Progenitor cell of endocrine pancreas (in vitro differentiated cells): ENCODE measurements around the gene CKS1B. TPM values are rescaled to one million over a fixed set of nuclear protein-coding genes. Genes with fewer than 3 reads are reported as not detected.
A peak's percentile ranks its signal among the peaks of the same experiment; 100 is the strongest.

Source experiments
- DNase-seq: peaks from one replicate; pipeline ENCODE4 v3.0.0; 2021; ENCODE audit warnings: low spot score; ENCODE audit not compliant: unreplicated experiment
- H3K27ac Mint-ChIP-seq: 2 replicates; pipeline ENCODE4 v1.8.0; 2021; ENCODE audit warnings: mild to moderate bottlenecking, moderate library complexity, mixed read lengths
- H3K27me3 Mint-ChIP-seq: 2 replicates; pipeline ENCODE4 v1.8.0; 2021; ENCODE audit warnings: mixed read lengths
- H3K36me3 Mint-ChIP-seq: 2 replicates; pipeline ENCODE4 v1.8.0; 2022; ENCODE audit warnings: mixed read lengths; ENCODE audit not compliant: insufficient read depth
- H3K4me1 Mint-ChIP-seq: 2 replicates; pipeline ENCODE4 v1.8.0; 2021; ENCODE audit warnings: low read depth, mixed read lengths
- H3K4me3 Mint-ChIP-seq: 2 replicates; pipeline ENCODE4 v1.8.0; 2021; ENCODE audit warnings: low read depth, mild to moderate bottlenecking, moderate library complexity, mixed read lengths
- H3K9me3 Mint-ChIP-seq: 2 replicates; pipeline ENCODE4 v1.8.0; 2021; ENCODE audit warnings: low read depth, mixed read lengths
- total RNA-seq: library from RNA; stranded (reverse); gene quantifications from 2 replicates; pipeline ENCODE4 v1.2.1, GENCODE V29; 2021
- TF ChIP-seq, protein P1 (sequence below): fragments of 200-600 bp; sonication (generic); IDR thresholded peaks from one replicate; pipeline ENCODE4 v1.5.0; 2021; ENCODE audit warnings: antibody characterized with exemption, mild to moderate bottlenecking; ENCODE audit not compliant: unreplicated experiment

The CKS1B gene
- total RNA-seq, 1 donor from 2014 or later, result 78.7 TPM

DNA sequence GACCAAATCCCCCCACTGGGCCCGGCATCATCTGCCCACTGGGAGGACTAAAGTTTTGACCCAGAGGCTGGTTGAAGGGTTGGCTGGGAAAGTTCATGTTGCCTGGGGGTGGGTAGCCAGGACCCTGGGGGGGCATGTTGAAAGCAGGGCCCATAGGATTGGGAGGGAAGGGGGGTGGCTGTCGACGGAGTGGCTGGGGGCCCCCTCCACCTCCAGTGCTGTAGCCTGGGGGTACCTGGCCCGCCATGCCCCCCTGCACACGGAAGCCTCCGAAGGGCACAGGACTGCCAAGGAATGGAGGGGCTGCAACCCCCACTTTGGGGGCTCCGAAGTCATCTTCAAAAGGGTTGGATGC, 15.1 kb upstream of the CKS1B start:
- Mint-ChIP-seq H3K36me3 (peaks cover 4% of the 10 kb centered on the region), H3K27ac (no peak overlapping the region), H3K27me3 (no peaks in the 10 kb centered on the region), H3K4me3 (no peak overlapping the region), H3K9me3 (no peaks in the 10 kb centered on the region), H3K4me1 (peaks cover 37% of the 10 kb centered on the region)
- no peak for DNase-seq
- TF ChIP-seq, protein P1, sequence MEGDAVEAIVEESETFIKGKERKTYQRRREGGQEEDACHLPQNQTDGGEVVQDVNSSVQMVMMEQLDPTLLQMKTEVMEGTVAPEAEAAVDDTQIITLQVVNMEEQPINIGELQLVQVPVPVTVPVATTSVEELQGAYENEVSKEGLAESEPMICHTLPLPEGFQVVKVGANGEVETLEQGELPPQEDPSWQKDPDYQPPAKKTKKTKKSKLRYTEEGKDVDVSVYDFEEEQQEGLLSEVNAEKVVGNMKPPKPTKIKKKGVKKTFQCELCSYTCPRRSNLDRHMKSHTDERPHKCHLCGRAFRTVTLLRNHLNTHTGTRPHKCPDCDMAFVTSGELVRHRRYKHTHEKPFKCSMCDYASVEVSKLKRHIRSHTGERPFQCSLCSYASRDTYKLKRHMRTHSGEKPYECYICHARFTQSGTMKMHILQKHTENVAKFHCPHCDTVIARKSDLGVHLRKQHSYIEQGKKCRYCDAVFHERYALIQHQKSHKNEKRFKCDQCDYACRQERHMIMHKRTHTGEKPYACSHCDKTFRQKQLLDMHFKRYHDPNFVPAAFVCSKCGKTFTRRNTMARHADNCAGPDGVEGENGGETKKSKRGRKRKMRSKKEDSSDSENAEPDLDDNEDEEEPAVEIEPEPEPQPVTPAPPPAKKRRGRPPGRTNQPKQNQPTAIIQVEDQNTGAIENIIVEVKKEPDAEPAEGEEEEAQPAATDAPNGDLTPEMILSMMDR, result no peak

GRCh38 chr1:154960446-154961136, 13.9 kb upstream of the CKS1B start:
- H3K4me3 Mint-ChIP-seq, result peak overlapping the region; percentile 92
- TF ChIP-seq, protein P1, result no peak
- peaks cover 32% of the 10 kb centered on the region for H3K4me1 Mint-ChIP-seq
- H3K27ac Mint-ChIP-seq, result peak overlapping the region; percentile 96
- H3K9me3 Mint-ChIP-seq, result no peaks in the 10 kb centered on the region
- H3K27me3 Mint-ChIP-seq, result no peaks in the 10 kb centered on the region
- H3K36me3 Mint-ChIP-seq, result peaks cover 5% of the 10 kb centered on the region
- no peak for DNase-seq

DNA sequence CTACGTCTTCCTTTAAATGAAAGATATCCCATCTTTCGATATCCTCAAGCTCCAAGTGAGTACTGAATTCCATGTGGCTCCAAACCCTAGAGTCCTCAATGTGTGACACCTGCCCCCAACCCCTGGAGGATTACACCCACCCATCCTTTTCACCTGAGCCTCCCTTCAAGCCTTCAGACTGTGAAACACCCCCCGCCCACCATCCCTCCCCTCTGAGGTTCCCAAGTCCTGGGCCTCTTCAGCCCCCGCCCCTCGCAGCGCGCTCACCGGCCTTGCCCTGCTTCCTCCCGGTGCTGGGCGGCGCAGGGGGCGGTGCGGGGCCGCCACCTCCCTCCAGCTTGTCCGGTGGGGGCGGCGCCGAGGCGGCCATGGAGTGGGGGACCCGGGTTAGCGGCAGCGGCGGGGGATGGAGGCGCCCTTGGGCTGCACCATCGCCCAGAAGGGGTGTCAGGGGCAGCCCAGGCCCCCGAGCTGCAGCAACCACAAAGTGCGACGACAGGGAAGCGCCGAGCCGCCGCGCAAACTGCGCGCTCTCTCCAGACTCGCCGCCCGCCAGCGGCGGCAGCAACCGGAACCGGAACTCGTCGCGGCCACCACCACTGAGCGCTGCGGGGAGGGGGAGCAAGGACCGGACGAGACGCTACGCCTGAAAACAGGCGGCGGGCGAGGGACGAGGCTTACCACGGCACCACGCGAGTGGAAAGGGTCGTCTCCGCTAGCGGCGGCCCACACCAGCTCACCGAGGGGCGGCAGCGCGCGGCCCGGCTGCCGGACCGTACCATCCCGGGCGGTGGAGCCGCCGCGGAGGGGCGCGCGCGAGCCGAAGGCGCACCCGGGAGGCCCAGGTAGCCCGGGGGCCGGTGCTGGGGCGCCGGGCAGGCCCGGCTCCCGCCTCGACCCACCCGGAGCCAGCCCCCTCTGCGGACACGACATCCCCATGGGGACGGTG, 13.0 kb upstream of the CKS1B start, which contains the start of gene PYGO2:
Gene PYGO2 (minus strand): TSS at position 576 of the 949 bp plus-strand sequence. CDS start 206 bp downstream, at position 370.
- TF ChIP-seq, protein P1, result peak; percentile 65
- DNase-seq, result peak; percentile 56
- Mint-ChIP-seq H3K27me3 (no peaks in the 10 kb centered on the region), H3K4me1 (peaks cover 24% of the 10 kb centered on the region), H3K4me3 (peak within 1 kb of the TSS; percentile 92), H3K9me3 (no peaks in the 10 kb centered on the region), H3K27ac (peak within 1 kb of the TSS; percentile 97), H3K36me3 (peaks cover 6% of the 10 kb centered on the region)

GRCh38 chr1:154962156-154962749, 12.2 kb upstream of the CKS1B start:
- DNase-seq, result no peak
- peaks cover 6% of the 10 kb centered on the region for H3K36me3 Mint-ChIP-seq
- TF ChIP-seq, protein P1, result no peak
- peak overlapping the region; percentile 90 for H3K4me3 Mint-ChIP-seq
- H3K27ac Mint-ChIP-seq, result peak overlapping the region; percentile 97
- no peaks in the 10 kb centered on the region for H3K9me3 Mint-ChIP-seq
- peaks cover 16% of the 10 kb centered on the region for H3K4me1 Mint-ChIP-seq
- H3K27me3 Mint-ChIP-seq, result no peaks in the 10 kb centered on the region

DNA sequence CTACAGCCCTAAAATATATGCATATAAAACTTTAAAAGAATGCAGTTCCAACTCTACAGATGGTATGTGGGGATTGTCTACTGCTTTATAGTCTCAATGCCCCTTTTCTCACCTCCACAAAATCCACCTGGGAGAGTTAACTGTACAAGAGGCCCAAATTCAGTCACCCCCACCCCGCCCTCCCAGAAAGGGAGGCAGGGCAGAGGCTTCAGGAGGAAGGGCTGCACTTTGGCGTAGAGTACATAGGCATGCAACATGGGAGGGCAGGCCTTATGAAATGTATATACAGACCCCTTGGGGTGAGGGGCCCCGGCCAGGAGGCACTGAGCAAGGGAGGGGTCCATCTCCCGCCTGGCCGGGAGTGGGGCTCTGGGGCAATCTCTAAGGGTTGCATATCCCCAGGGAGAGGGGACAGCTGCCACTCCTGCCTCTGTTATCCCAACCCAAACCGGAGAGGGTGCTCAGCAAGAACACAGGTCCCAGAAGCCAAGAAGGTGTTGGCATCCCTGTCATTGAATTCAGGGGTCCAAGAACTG, 11.6 kb upstream of the CKS1B start:
- Mint-ChIP-seq H3K4me3 (peak overlapping the region; percentile 90), H3K36me3 (peaks cover 6% of the 10 kb centered on the region), H3K27ac (peak overlapping the region; percentile 97), H3K27me3 (no peaks in the 10 kb centered on the region), H3K4me1 (peaks cover 14% of the 10 kb centered on the region), H3K9me3 (no peaks in the 10 kb centered on the region)
- TF ChIP-seq, protein P1, result no peak
- no peak for DNase-seq
